HEK293 (cell line): Measurements from ENCODE around the gene AGRN.

ENCODE experiments used
- CTCF ChIA-PET: fragments of 350-600 bp; formaldehyde crosslinking; extraction: SDS; loops from one replicate; lab custom pipeline; 2021; ENCODE audit warnings: antibody characterized with exemption; lab: Yijun Ruan, JAX
- POLR2A ChIA-PET: fragments of 300-600 bp; formaldehyde crosslinking; extraction: SDS; loops from one replicate; lab custom pipeline; 2020; ENCODE audit warnings: antibody characterized with exemption, inconsistent platforms; lab: Yijun Ruan, JAX
- H3K27ac ChIP-seq: fragments of 200-500 bp; sonication (Bioruptor generic); 2 replicates; pipeline ENCODE4 v1.5.1; 2014; ENCODE audit warnings: low read depth, low read length, control low read depth, inconsistent platforms; ENCODE audit errors: extremely low read depth
- H3K36me3 ChIP-seq, 2 experiments: fragments of 200-500 bp in 1 of 2; sonication (Bioruptor generic) in 1 of 2; 1 replicate in 1 of 2; 2 replicates in 1 of 2; pipeline ENCODE4 v1.5.1; 2014 to 2017; ENCODE audit warnings: inconsistent platforms in 2 of 2, low read length in 2 of 2; ENCODE audit not compliant: control insufficient read depth in 2 of 2, insufficient read depth in 1 of 2
- H3K4me1 ChIP-seq: fragments of 200-500 bp; sonication (Bioruptor generic); 2 replicates; pipeline ENCODE4 v1.5.1; 2014; ENCODE audit warnings: mild to moderate bottlenecking, low read length, inconsistent platforms; ENCODE audit not compliant: control insufficient read depth, insufficient read depth
- H3K4me3 ChIP-seq: 2 replicates; pipeline ENCODE4 v1.5.1; 2011; ENCODE audit warnings: low read depth, mild to moderate bottlenecking, control low read depth, low read length, moderate library complexity
- H3K9me3 ChIP-seq: fragments of 200-500 bp; sonication (Bioruptor generic); 2 replicates; pipeline ENCODE4 v1.5.1; 2014; ENCODE audit warnings: low read depth, low read length, inconsistent platforms; ENCODE audit not compliant: control insufficient read depth, insufficient read depth
- BCL11A ChIP-seq: fragments of 450-650 bp; formaldehyde crosslinking; IDR thresholded peaks from 2 replicates; pipeline ENCODE4 v1.5.1; 2016; ENCODE audit warnings: low read depth, missing biosample characterization, missing genetic modification characterization
- EGR2 ChIP-seq: fragments of 450-650 bp; formaldehyde crosslinking; IDR thresholded peaks from 2 replicates; pipeline ENCODE4 v1.5.1; 2016; ENCODE audit warnings: low read depth, missing biosample characterization, missing genetic modification characterization
- GLIS2 ChIP-seq: fragments of 450-650 bp; formaldehyde crosslinking; IDR thresholded peaks from 2 replicates; pipeline ENCODE4 v1.5.1; 2016; ENCODE audit warnings: missing biosample characterization, missing genetic modification characterization
- MZF1 ChIP-seq: fragments of 450-650 bp; formaldehyde crosslinking; IDR thresholded peaks from 2 replicates; pipeline ENCODE4 v1.5.1; 2017; ENCODE audit warnings: missing biosample characterization, missing genetic modification characterization, borderline replicate concordance
- OSR2 ChIP-seq: fragments of 450-650 bp; formaldehyde crosslinking; IDR thresholded peaks from 2 replicates; pipeline ENCODE4 v1.5.1; 2016; ENCODE audit warnings: missing biosample characterization, missing genetic modification characterization
- SCRT2 ChIP-seq: fragments of 450-650 bp; formaldehyde crosslinking; IDR thresholded peaks from 2 replicates; pipeline ENCODE4 v1.5.1; 2016; ENCODE audit warnings: missing biosample characterization, missing genetic modification characterization
- SP2 ChIP-seq: fragments of 450-650 bp; formaldehyde crosslinking; IDR thresholded peaks from 2 replicates; pipeline ENCODE4 v1.5.1; 2016; ENCODE audit warnings: missing biosample characterization, missing genetic modification characterization
- SP3 ChIP-seq: fragments of 450-650 bp; formaldehyde crosslinking; IDR thresholded peaks from 2 replicates; pipeline ENCODE4 v1.5.1; 2016; ENCODE audit warnings: missing biosample characterization, missing genetic modification characterization
- WT1 ChIP-seq: fragments of 450-650 bp; formaldehyde crosslinking; IDR thresholded peaks from 2 replicates; pipeline ENCODE4 v1.5.1; 2016; ENCODE audit warnings: missing biosample characterization, missing genetic modification characterization
- ZNF174 ChIP-seq: fragments of 450-650 bp; formaldehyde crosslinking; IDR thresholded peaks from 2 replicates; pipeline ENCODE4 v1.5.0; 2017; ENCODE audit warnings: missing biosample characterization, mild to moderate bottlenecking, missing genetic modification characterization
- ZNF280D ChIP-seq: fragments of 450-650 bp; formaldehyde crosslinking; IDR thresholded peaks from 2 replicates; pipeline ENCODE4 v1.5.1; 2016; ENCODE audit warnings: missing biosample characterization, missing genetic modification characterization
- ZNF335 ChIP-seq: fragments of 450-650 bp; formaldehyde crosslinking; conservative IDR thresholded peaks from 2 replicates; pipeline ENCODE4 v1.5.1; 2016; ENCODE audit warnings: missing biosample characterization, missing genetic modification characterization
- ZNF433 ChIP-seq: fragments of 450-650 bp; formaldehyde crosslinking; IDR thresholded peaks from 2 replicates; pipeline ENCODE4 v1.5.1; 2016; ENCODE audit warnings: missing biosample characterization, missing genetic modification characterization, low read depth
- ZNF501 ChIP-seq: fragments of 450-650 bp; formaldehyde crosslinking; IDR thresholded peaks from 2 replicates; pipeline ENCODE4 v1.5.1; 2016; ENCODE audit warnings: missing biosample characterization, missing genetic modification characterization
- ZNF571 ChIP-seq: fragments of 450-650 bp; formaldehyde crosslinking; IDR thresholded peaks from 2 replicates; pipeline ENCODE4 v1.5.0; 2017; ENCODE audit warnings: missing biosample characterization, missing genetic modification characterization
- ZNF624 ChIP-seq: fragments of 450-650 bp; formaldehyde crosslinking; IDR thresholded peaks from 2 replicates; pipeline ENCODE4 v1.5.1; 2017; ENCODE audit warnings: missing biosample characterization, missing genetic modification characterization
- ZNF654 ChIP-seq: fragments of 450-650 bp; formaldehyde crosslinking; IDR thresholded peaks from 2 replicates; pipeline ENCODE4 v1.5.1; 2016; ENCODE audit warnings: low read depth, missing biosample characterization, missing genetic modification characterization
- ZNF670 ChIP-seq: fragments of 450-650 bp; formaldehyde crosslinking; IDR thresholded peaks from 2 replicates; pipeline ENCODE4 v1.5.1; 2016; ENCODE audit warnings: missing biosample characterization, missing genetic modification characterization, low read depth
- ZNF701 ChIP-seq: fragments of 450-650 bp; formaldehyde crosslinking; IDR thresholded peaks from 2 replicates; pipeline ENCODE4 v1.5.1; 2016; ENCODE audit warnings: missing biosample characterization, missing genetic modification characterization
- ZNF747 ChIP-seq: fragments of 450-650 bp; formaldehyde crosslinking; IDR thresholded peaks from 2 replicates; pipeline ENCODE4 v1.5.1; 2016; ENCODE audit warnings: missing biosample characterization, missing genetic modification characterization
- ZNF776 ChIP-seq: fragments of 450-650 bp; formaldehyde crosslinking; IDR thresholded peaks from 2 replicates; pipeline ENCODE4 v1.5.0; 2017; ENCODE audit warnings: missing biosample characterization, missing genetic modification characterization, borderline replicate concordance
- ZNF785 ChIP-seq: fragments of 450-650 bp; formaldehyde crosslinking; IDR thresholded peaks from 2 replicates; pipeline ENCODE4 v1.5.1; 2016; ENCODE audit warnings: missing biosample characterization, missing genetic modification characterization
- ZNF843 ChIP-seq: fragments of 450-650 bp; formaldehyde crosslinking; IDR thresholded peaks from 2 replicates; pipeline ENCODE4 v1.5.1; 2016; ENCODE audit warnings: missing biosample characterization, missing genetic modification characterization
- TF ChIP-seq, protein P1 (sequence below): fragments of 450-650 bp; formaldehyde crosslinking; IDR thresholded peaks from 2 replicates; pipeline ENCODE4 v1.5.1; 2016; ENCODE audit warnings: missing biosample characterization, missing genetic modification characterization
- TF ChIP-seq, protein P2 (sequence below): fragments of 450-650 bp; IDR thresholded peaks from 2 replicates; pipeline ENCODE4 v1.5.1; 2018; ENCODE audit warnings: missing biosample characterization, mild to moderate bottlenecking, missing genetic modification characterization

The AGRN gene

GRCh38 chr1:1020415-1021009 is 592 bp downstream of the AGRN start (continued):
- TF ChIP-seq, protein P1, sequence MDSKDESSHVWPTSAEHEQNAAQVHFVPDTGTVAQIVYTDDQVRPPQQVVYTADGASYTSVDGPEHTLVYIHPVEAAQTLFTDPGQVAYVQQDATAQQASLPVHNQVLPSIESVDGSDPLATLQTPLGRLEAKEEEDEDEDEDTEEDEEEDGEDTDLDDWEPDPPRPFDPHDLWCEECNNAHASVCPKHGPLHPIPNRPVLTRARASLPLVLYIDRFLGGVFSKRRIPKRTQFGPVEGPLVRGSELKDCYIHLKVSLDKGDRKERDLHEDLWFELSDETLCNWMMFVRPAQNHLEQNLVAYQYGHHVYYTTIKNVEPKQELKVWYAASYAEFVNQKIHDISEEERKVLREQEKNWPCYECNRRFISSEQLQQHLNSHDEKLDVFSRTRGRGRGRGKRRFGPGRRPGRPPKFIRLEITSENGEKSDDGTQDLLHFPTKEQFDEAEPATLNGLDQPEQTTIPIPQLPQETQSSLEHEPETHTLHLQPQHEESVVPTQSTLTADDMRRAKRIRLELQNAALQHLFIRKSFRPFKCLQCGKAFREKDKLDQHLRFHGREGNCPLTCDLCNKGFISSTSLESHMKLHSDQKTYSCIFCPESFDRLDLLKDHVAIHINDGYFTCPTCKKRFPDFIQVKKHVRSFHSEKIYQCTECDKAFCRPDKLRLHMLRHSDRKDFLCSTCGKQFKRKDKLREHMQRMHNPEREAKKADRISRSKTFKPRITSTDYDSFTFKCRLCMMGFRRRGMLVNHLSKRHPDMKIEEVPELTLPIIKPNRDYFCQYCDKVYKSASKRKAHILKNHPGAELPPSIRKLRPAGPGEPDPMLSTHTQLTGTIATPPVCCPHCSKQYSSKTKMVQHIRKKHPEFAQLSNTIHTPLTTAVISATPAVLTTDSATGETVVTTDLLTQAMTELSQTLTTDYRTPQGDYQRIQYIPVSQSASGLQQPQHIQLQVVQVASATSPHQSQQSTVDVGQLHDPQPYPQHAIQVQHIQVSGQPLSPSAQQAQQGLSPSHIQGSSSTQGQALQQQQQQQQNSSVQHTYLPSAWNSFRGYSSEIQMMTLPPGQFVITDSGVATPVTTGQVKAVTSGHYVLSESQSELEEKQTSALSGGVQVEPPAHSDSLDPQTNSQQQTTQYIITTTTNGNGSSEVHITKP (tag by site-specific recombination): no peak
- TF ChIP-seq ZNF747 (tag by site-specific recombination) (no peak), ZNF174 (tag by site-specific recombination) (no peak)

DNA sequence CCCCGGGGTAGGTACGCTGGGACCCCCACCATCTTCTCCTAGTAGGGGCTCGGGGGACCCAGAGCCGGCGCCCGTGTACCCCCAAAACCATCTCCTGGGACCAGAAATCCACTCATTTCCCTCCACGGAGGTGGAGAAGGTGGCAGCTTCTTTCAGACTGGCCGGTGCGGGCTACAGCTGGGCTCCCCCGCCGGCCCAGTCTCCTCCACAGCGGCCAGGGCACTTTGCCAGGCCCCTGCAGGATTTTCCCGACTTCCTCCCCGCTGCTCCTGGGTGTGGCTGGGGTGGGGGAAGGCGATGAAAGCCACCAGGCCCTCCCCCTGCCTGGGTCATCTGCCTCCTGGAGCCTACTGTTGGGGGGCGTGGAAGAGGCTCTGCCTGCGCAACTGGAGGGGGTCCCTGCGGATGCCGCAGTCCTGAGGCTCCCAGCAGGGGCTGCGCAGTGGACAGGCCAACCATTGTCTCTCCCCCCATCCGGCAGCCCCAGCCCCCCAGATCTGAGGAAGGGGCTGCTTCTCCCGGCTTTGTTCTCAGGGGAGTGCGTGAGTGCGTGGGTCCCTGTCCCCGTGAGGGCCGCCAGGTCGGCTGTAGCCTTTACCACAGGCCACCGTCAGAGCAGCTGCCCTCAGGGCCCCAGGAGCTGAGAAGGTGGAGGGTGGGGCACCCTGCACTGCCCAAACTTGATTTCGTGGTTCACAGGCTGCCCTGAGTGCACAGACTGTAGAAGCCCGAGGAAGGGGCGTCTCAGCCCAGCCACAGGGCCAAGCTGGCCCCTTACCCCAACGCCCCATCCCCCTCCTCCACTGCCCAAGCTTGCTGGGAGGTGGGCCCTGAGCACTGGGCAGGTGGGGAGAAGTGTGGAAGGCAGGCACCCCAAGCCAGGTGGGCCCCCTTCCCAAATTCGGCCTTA is 1.3 kb downstream of the AGRN start:
- Histone ChIP-seq H3K36me3 (peaks cover 0 to 35% of the 10 kb centered on the region in 2 experiments; a peak in 1 of 3 replicates), H3K4me3 (peak overlapping the region; percentile 71), H3K4me1 (peaks cover 3% of the 10 kb centered on the region; the same call in 1 of the 2 replicates), H3K27ac (peak overlapping the region; percentile 58; the same call in 1 of the 2 replicates), H3K9me3 (no peaks in the 10 kb centered on the region)
- ChIA-PET CTCF (interaction anchor here (0.7 to 2.4 kb wide), 3 partner anchors 19 to 81 kb away, joined by 4 to 8 read pairs (median 6); no protein-coding TSS in a partner anchor), POLR2A (interaction anchor here (0.7 to 5.6 kb wide), 4 partner anchors 19 to 38 kb away, joined by 3 to 44 read pairs (median 9); partner anchors contain the start of gene HES4)
- TF ChIP-seq MZF1 (tag by site-specific recombination): no peak
- no peak for TF ChIP-seq ZNF701
- peak; percentile 65 for TF ChIP-seq ZNF335 (tag by site-specific recombination)
- TF ChIP-seq ZNF654: no peak
- TF ChIP-seq, protein P2, sequence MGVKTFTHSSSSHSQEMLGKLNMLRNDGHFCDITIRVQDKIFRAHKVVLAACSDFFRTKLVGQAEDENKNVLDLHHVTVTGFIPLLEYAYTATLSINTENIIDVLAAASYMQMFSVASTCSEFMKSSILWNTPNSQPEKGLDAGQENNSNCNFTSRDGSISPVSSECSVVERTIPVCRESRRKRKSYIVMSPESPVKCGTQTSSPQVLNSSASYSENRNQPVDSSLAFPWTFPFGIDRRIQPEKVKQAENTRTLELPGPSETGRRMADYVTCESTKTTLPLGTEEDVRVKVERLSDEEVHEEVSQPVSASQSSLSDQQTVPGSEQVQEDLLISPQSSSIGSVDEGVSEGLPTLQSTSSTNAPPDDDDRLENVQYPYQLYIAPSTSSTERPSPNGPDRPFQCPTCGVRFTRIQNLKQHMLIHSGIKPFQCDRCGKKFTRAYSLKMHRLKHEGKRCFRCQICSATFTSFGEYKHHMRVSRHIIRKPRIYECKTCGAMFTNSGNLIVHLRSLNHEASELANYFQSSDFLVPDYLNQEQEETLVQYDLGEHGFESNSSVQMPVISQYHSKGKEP (tag by site-specific recombination): no peak
- no peak for TF ChIP-seq ZNF624 (tag by site-specific recombination)
- no peak; the same call in 1 of the 2 replicates for TF ChIP-seq SP3
- 0 out of 2 replicates have a peak, but pooled peaks have one; percentile 24 for TF ChIP-seq ZNF843 (tag by site-specific recombination)
- TF ChIP-seq GLIS2 (tag by site-specific recombination): peak; percentile 89
- TF ChIP-seq SCRT2 (tag by site-specific recombination): no peak
- TF ChIP-seq ZNF785: no peak
- TF ChIP-seq SP2 (tag by site-specific recombination): 0 out of 2 replicates have a peak, but pooled peaks have one; percentile 29
- peak; percentile 67 for TF ChIP-seq OSR2 (tag by site-specific recombination)
- peak; percentile 13; the same call in 1 of the 2 replicates for TF ChIP-seq WT1 (tag by site-specific recombination)
- no peak for TF ChIP-seq ZNF571 (tag by site-specific recombination)
- TF ChIP-seq ZNF280D (tag by site-specific recombination): no peak
- TF ChIP-seq ZNF776 (tag by site-specific recombination): no peak
- peak; percentile 67; the same call in 1 of the 2 replicates for TF ChIP-seq ZNF501 (tag by site-specific recombination)
- no peak for TF ChIP-seq ZNF670 (tag by site-specific recombination)
- TF ChIP-seq ZNF433 (tag by site-specific recombination): no peak
- no peak for TF ChIP-seq BCL11A (tag by site-specific recombination)
- 0 out of 2 replicates have a peak, but pooled peaks have one; percentile 16 for TF ChIP-seq EGR2 (tag by site-specific recombination)
